ENCODE measurements around the gene SLC13A3.
"Not testable (repeated sequence)": the region's sequence is repeated elsewhere in the genome, so short reads cannot be mapped to it uniquely, and the experiment has no call there.

SLC13A3 gene

DNA sequence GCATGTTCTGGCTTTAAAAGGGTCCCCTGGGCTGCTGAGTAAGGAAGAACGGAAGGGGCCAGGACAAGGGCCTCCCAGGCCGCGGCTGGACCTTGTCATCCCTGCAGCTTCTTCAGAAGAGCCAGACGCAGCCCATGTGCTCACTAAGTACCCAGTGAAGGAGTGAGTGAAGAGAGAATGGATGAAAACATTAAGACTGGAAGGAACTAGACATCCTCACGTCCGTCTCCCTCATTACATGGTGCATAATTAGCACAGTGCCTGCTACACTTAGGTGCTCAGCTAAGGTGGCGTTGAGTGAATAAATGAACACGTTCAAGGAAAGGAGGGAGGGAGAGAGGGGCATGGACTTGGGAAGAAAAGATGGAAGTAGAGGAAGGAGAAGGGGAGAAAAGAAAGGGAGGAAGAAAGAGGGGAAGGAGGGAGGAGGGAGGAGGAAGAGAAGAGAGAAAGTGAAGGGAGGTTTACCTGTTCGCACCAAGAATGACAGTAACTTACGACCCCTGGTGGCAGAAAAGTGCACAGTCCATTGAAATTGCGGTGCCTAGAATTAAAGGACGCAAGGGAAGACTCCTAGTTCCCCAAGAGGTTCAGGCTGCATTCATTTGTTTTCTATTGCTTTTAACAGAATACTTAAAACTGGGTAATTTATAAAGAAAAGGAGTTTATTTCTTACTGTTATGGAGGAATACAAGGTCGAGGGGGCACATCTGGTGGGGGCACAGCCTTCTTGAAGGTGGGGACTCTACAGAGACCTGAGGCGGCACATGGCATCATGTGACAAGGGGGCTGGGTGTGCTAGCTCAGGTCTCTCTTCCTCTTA lies 30.0 kb upstream of the SLC13A3 start:
- DNase-seq: no peak

DNA sequence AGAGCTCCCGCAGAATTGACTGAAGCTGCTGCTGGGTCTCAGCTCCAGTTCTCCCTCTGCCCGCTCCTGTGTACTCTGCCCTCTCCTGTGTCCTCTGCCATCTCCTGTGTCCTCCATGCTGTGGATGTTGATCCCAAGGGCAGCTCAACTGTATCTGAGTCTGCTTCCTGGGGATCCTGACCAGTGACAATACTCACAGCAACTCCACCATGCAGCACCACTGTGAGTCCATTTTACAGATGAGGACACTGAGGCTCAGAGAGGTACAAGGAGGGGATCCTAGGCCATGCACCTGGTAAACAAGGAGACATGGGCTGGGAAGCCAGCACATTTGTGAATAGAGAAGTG lies 29.4 kb upstream of the SLC13A3 start:
- DNase-seq: no peak

GRCh38 chr20:46678516-46678915 lies 27.3 kb upstream of the SLC13A3 start:
- DNase-seq: no peak

GRCh38 chr20:46677608-46678007 lies 26.3 kb upstream of the SLC13A3 start:
- DNase-seq: no peak

- DNase-seq: not testable (repeated sequence)
Measured at GRCh38 chr20:46676649-46677316, 25.5 kb upstream of the SLC13A3 start.

DNA sequence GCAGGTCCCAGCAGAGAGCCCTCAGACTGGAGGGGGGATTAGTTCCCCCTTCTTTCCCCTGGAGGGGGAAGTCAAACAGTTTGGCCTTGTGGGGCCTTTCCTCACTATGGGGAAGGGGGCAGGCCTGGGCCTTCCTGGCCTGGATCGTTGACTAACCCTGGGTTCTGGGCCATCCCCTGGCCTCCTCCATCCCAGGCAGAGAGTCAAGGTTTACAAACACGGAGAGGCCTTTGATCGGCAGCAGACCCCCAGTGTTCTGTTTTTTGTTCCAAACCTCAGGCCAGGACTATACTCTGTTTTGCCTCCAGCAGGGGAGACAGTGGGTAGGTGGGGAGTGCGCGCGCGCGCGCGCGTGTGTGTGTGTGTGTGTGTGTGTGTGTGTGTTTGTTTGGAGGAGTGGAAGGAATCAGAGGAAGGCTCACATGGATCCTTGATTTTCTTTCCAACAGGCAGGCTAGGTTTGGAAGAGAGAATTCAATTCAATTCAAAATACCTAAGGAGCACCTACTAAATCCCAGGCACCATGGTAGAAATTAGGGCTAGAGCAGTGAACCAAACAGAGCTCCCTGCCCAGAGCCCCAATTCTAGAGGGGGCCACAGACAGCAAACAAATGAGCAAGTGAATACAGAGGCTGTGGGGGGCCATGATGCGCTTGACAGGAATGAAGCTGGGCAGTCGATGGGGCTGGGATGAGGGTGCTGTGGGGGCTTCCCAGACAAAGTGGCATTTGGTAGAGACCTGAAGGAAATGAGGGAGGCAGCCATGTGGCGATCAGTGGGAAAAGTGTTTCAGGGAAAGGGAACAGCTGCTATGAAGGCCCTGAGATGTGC lies 23.2 kb upstream of the SLC13A3 start:
- no peak for DNase-seq

DNA sequence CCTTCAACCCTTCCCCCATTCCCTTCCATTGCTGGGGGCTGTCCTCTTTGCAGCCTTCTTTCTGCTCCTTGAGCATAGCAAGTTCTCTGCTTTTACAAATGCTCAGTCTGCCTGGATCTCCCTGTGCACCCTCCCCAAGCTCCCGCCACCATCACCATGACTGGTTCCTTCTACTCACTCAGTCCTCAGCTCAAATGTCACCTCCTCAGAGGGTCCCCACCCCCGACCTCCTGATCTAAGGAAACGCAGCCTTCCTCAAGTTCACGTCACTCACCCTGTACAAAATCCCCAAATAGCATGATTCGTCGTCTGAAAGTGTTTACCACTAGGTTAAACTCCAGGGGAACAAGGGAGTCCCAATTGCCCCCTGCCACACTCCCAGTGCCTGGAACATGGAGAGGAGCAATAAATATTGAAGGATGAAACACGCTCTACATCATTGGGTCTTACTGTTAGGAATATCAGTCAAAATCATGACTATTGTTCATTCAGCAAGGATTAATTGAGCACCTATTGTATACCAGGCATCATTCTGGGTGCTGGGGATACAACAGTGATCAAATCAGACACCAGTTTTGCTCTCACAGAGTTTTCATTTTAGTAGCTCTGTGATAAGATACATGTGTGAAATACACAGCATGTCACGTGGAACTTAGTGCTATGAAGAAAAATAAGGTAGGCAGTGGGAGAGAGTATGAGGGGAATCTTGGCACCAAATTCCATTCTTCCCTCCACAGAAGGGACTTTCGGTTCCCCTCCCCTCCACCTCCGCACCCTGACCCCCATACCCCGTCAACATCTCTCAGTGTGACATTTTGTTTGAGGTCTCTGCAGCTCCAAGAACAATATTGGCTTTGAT lies 22.4 kb upstream of the SLC13A3 start:
- no peak for DNase-seq

DNA sequence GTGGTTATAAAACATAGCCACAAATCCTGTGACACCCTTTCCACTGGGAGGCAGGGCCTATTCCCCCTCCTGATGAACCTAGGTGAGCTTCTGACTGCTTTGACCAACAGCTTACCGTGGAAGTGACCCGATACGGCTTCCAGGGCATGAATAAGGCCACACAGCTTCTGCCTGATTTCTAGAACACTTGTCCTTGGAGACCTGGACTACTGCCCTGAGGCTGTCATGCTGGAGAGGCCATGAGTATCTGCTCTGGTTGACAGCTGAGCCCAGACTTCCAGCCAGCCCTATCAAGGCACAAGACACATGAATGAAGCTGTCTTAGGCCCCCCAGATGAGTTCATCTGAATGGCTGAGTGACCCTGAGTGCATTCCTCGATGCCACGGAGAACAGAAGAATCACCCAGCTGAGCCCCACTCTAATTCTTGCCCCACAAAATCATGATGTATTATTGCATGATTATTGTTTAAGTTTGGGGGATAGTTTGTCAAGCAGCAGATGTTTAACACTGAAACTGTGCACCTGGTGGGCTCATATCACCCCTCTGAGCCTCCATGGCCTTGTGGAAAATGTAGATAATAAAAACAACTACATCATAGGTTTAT lies 21.4 kb upstream of the SLC13A3 start:
- DNase-seq: no peak

DNA sequence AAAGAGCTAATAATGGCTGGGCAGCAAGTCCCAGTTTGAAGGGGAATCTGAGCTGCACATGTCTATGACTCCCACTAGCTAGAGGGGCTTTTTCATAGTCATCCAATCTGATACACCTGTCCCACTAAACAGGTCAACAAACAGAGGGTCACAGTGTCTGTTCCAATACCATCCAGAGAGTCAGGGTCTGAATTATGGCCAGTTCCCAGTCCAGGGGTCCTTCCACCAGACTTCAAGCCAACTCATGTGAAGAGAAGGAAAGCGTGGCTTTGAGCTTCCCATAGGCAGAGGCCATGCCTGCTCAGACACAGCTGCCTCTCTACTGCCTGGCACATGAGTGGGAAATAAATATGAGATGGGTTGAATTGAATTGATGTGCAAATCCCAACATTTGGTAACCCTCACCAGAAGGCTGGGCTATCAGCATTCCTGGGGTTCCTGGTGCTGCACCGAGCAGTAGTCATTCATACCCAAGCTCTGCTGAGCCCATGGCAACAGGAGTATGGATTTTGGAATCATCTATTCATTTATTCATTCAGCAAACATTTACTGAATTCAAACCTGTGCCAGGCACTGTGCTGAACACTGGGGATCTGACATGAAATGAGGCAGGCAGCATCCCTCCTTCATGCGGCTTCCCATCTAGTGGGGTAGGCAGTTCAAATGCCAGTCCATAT lies 20.7 kb upstream of the SLC13A3 start:
- no peak for DNase-seq

- no peak for DNase-seq
Measured at GRCh38 chr20:46670585-46671584, 19.6 kb upstream of the SLC13A3 start.

- no peak for DNase-seq
Measured at GRCh38 chr20:46670228-46670584, 18.9 kb upstream of the SLC13A3 start.

DNA sequence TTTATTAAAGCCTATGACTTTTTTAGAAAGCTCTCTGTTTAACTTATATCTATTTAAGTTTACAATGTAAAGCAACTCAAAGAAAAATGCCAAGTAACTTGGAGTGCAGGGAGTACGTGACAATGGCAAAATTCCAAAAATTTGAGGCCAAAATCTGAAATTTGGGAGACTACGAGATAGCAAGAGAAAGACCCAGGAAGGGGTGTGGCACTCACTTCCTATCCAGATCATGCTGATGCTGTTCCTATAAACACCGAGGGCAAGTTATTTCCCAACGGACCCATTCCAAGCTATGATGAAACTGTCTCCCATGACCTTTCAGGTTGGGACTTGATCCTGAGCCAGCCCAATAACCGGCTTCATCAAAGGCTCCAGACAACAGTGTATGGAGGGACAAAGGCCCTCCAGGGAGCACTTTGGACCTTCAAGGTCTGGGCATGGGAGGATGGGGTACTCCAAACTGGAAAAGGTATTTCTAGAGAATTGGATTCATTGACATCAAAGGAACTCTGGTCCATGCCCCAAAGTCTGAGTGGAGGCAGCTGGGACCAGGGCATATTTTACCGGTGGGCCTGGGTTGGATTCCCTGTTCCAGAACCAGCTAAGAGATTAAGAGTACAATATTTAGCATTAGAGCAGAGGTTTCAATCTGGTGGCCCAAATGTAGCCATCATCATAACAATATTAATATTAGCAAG lies 15.7 kb upstream of the SLC13A3 start:
- no peak for DNase-seq

DNA sequence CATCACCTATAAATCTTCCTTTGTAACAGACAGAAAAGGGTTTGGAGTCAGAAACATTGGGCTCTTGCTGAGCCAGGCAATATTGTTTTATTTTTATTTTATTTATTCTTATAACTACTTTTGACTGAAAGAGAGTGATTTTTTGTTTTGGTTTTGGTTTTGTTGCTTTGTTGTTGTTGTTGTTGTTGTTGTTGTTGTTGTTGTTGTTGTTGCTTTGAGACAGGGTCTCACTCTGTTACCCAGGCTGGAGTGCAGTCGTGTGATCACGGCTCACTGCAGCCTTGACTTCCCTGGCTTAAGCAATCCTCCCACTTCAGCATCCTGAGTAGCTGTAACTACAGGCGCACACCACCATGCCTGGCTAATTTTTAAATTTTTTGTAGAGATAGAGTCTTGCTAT lies 15.0 kb upstream of the SLC13A3 start:
- DNase-seq: no peak

DNA sequence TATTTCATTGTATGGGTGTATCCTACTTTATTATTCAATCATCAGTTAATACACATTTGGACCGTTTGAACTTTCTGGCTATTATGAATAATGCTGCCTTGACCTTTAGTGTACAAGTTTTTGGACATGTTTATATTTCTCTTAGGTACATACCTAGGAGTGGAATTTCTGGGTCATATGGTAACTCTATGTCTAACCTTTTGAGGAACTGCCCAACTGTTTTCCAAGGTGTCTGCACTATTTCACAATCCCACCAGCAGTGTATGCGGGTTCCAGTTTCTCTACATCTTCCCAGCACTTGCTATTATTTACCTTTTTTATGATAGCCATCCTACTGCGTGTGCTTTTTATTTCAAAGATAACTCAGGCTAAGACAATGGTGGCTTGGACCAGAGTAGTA lies 14.3 kb upstream of the SLC13A3 start:
- DNase-seq: no peak

DNA sequence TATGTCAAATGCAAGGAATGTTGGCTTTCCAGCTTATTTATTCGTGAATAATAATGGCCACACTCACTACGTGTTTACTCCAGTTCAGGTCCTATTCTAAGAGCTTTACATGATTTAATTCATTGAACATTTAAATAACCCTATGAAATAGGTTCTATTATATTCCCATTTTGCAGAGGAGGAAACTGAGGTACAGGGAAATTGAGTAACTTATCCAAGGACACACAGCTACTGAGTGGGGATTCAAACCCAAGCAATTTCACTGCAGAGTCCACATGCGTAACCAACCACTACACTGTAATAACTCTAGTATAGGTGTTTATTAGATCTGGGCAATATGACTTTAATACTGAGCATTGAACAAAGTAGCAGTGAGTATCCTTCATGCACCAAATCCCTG lies 12.3 kb upstream of the SLC13A3 start:
- no peak for DNase-seq

DNA sequence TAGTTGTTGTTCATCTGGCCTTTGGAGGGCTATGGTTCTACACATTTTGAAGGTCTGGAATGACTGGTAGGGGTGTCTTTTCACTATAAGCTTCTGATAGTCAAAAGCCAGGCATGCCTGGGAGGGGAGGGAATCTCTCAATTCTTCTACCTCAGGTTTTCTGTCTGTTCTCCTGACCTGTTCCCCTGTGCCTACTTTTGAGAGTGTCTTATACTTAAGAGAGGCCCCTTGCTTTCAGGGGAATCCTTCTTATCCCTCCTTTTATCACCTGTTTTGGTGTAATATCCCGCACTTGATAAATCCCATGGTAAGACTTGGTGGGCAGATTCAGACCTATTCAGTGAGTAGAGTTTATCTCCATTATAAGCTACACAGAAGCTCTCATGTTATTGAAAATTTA lies 10.4 kb upstream of the SLC13A3 start:
- no peak for DNase-seq

- DNase-seq: no peak
Measured at GRCh38 chr20:46660487-46660886, 9.2 kb upstream of the SLC13A3 start.

DNA sequence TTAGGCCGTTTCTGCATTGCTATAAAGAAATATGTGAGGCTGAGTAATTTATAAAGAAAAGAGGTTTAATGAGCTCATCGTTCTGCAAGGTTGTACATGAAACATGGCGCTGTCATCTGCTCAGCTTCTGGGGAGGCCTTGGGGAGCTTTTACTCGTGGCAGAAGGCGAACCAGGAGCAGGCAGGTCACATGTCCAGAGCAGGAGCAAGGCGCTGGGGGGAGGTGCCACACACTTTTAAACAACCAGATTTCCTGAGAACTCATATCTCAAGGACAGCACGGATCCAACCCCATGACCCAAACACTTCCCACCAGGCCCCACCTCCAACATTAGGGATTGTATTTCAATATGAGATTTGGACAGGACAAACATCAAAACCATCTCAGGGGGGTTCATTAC lies 6.4 kb upstream of the SLC13A3 start:
- DNase-seq: no peak

DNA sequence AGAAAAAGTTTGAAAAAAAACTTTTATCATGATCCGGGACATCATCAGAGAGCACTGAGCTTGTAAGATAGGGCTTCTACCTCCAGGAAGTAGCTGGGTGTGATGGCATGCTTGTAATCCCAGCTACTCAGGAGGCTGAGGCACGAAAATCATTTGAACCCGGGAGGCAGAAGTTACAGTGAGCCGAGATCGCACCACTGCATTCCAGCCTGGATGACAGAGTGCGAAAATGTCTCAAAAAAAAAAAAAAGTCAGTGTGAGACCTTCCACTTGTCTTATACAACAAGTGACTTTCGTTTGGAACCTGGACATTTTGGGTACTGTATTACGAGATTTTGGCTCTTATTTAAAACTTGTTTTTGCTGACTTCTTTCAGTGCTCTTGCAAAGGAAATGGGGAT lies 5.9 kb upstream of the SLC13A3 start:
- no peak for DNase-seq

- no peak for DNase-seq
Measured at GRCh38 chr20:46652699-46653098, 1.4 kb upstream of the SLC13A3 start.

All from SIG-M5 (cell line).